ENCODE results near the gene CFAP100. TPM values are rescaled to one million over a fixed set of nuclear protein-coding genes. Genes with fewer than 3 reads are reported as not detected.
A peak's percentile ranks its signal among the peaks of the same experiment; 100 is the strongest.

CFAP100 gene
- total RNA-seq, 2 experiments from 2014 or later, result not detected

DNA sequence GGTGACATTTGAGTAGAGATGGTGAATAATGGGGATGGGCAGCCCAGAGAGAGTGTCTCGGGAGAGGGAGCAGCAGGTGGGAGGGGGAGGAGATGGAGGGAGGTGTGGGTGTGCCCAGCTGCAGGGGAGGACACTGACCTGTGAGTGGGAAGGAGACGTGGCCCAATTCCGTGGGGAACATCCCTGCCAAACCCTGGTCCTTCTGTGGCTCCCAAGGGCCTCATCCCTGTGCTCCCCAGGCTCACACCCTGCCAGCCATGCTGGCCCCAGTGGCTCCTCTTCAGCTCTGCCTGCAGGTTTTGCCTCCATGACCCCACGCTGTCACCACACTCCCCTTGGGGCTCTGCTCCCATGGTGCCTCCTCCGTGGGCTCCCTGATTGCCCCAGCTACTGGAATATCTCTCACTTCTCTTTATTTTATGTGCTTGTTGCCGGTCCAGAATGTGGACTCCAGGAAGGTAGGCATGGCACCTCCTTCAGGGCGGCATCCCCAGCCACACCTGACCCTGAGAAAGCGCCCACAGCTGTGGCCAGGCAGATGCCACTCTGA is 7.0 kb downstream of the CFAP100 start:
- DNase-seq, result no peak
- Mint-ChIP-seq H3K4me1 (ENCODE audit: low read depth) (no peaks in the 10 kb centered on the region), H3K27ac (no peak overlapping the region), H3K27me3 (peaks cover 17% of the 10 kb centered on the region), H3K4me3 (no peak overlapping the region), H3K9me3 (no peaks in the 10 kb centered on the region), H3K36me3 (no peaks in the 10 kb centered on the region)
- POLR2A ChIA-PET, result no interaction called here
- intact Hi-C loops (cut with micrococcal nuclease), result no loop called here
- CTCF ChIA-PET, result no interaction called here

DNA sequence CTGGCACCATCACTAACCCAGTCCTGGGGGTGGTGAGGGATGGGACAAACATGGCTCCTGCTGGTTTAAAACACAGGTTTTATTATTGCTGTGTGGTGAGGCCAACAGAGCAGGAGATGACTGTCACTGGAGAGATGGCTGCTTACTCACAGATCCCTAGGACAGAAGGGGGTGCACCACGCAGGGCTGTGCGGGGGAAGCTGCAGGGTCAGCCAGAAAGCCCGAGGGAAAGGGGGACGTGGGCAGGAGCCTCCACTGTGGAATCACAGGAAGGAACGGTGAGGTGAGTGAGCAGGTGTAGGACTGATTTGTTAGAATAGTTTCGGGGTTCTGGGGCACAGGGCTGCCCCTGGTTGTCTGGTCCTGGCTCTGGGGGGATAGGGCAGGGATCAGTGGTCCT is 7.5 kb downstream of the CFAP100 start:
- DNase-seq, result peak; percentile 0
- Mint-ChIP-seq H3K9me3 (no peaks in the 10 kb centered on the region), H3K4me1 (ENCODE audit: low read depth) (no peaks in the 10 kb centered on the region), H3K27ac (no peak overlapping the region), H3K36me3 (no peaks in the 10 kb centered on the region), H3K4me3 (no peak overlapping the region), H3K27me3 (peaks cover 20% of the 10 kb centered on the region)
- intact Hi-C loops (cut with micrococcal nuclease), result no loop called here
- ChIA-PET CTCF (no interaction called here), POLR2A (no interaction called here)

DNA sequence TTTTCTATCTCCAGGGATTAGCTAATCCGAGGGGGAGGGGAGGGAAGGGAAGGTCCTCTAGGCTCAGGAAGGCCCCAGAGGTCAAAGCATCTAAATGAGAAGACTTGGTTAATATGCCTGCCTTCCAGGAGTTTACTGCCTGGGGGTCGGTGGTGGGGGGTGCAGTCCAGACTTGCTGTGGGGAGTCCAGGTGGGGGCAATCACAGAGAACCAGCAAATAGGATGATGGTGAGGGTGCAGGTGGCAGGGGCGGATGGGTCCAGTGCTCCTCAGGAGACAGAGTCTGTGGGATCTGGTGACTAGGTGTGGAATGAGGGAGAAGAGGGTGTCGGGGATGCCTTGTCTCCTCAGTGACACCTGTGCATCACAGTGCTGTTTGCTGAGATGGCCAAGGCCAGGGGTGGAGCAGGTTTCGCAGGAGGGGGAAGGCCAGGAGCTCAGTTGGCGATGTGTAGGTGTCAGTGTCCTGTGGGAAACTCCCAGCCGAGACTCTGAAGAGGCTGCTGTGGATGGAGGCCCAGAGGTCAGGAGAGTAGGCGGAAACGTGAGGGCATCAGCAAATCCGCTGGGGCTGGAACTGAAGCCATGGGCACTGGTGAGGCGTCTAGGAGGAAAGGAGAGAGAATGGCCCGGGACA is 8.1 kb downstream of the CFAP100 start:
- Mint-ChIP-seq H3K4me1 (ENCODE audit: low read depth) (no peaks in the 10 kb centered on the region), H3K9me3 (no peaks in the 10 kb centered on the region), H3K36me3 (no peaks in the 10 kb centered on the region), H3K4me3 (no peak overlapping the region), H3K27me3 (peaks cover 24% of the 10 kb centered on the region), H3K27ac (no peak overlapping the region)
- peak; percentile 1 for DNase-seq
- CTCF ChIA-PET, result no interaction called here
- POLR2A ChIA-PET, result no interaction called here
- intact Hi-C loops (cut with micrococcal nuclease), result no loop called here

DNA sequence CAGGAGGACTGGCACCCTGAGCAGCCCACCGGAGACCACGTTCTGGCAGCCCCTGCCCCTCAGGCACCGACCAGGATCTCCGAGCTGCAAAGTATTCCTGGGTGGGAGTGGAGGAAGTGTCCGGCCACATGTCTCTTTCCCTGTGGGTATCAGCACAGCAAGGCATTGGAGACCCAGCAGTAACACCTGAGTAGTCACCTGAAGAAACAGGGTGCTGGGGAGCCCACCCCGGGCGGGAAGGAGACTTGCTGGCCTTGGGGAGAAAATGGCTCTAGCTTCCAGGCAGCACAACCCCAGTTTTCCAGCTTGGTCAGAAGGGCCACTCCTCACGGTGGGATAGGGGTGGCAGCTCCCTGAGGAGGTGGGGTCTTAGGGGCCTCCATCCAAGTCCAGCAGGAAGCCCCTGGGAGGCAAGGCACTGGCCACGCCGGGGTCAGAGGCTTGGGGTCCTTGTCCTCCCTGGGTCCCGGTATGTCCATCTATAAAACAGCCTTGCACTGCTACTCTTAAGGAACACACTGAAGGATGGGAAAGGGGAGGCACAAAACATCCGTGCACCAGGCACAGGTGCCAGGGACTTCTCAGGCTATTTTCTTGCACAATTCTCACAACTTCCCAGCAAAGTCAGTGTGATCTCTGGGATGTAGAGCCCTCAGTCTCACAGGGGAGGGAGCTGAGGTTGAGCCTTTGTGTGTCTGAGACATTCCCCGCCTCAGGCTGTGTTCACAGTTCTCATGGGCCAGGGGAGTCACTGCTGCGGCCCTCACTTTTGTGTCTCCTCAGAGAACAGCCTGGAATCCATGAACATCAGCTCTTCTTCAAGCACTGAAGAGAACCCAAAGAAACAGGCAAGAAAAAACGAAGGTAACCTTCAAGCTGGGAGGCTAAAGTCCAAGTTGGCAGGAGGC is 11.9 kb downstream of the CFAP100 start:
- CTCF ChIA-PET, result no interaction called here
- H3K27ac Mint-ChIP-seq, result no peak overlapping the region
- no peak overlapping the region for H3K4me3 Mint-ChIP-seq
- no peaks in the 10 kb centered on the region for H3K4me1 Mint-ChIP-seq (ENCODE audit: low read depth)
- no peaks in the 10 kb centered on the region for H3K36me3 Mint-ChIP-seq
- DNase-seq, result no peak
- POLR2A ChIA-PET, result no interaction called here
- H3K27me3 Mint-ChIP-seq, result peaks cover 36% of the 10 kb centered on the region
- intact Hi-C loops (cut with micrococcal nuclease), result no loop called here
- no peaks in the 10 kb centered on the region for H3K9me3 Mint-ChIP-seq

DNA sequence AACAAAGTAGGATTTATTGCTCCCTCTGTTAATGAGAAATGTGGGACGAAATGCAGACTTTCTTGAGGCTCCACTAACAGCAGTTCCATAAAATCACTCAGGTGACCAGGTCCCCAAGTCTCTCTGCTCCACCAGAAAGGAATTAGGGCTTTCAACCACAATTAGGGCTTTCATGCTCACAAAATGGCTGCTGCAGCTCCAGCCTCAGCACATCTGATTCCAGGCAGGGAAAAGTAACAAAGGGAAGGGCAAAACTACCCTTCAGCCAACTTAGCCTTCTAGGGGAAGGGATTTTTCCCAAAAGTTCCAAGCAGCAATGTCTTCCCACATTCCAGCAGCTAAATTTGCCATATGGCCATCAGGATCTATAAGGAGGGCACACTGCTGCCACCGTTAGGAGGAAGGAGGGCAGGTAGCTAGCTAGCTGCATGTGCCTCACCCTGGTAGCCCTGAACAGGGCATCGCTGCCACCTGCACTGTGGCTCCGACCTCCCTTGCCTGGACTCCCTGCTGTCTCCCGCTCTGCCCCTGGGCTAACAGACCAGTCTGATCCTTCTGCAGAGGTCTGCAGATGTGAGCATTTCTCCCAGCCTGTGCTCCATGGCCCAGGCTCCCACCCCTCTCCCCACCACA is 12.8 kb downstream of the CFAP100 start:
- Mint-ChIP-seq H3K4me3 (no peak overlapping the region), H3K27me3 (peaks cover 40% of the 10 kb centered on the region), H3K27ac (no peak overlapping the region), H3K4me1 (ENCODE audit: low read depth) (no peaks in the 10 kb centered on the region), H3K36me3 (no peaks in the 10 kb centered on the region), H3K9me3 (no peaks in the 10 kb centered on the region)
- intact Hi-C loops (cut with micrococcal nuclease), result no loop called here
- no peak for DNase-seq
- CTCF ChIA-PET, result no interaction called here
- POLR2A ChIA-PET, result no interaction called here

DNA sequence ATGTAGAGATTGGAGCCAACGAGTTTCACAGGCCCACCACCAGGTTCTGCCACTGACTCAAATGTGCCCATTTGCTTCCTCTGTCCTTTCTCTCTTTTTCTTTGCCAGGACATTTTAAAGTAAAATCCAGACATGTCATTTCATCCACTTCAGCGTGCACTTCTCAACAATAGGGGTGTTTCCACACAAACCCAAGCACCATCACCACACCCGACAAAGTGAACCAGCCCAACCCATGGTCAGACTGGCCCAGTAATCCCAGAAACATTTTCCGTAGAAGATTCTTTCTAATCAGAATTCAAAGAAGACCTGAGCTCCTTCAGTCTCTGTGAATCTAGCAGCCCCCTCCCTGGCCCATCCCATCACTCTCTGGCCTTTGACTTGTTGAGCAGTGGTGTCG is 13.4 kb downstream of the CFAP100 start:
- Mint-ChIP-seq H3K27ac (no peak overlapping the region), H3K4me3 (no peak overlapping the region), H3K4me1 (ENCODE audit: low read depth) (no peaks in the 10 kb centered on the region), H3K27me3 (peaks cover 38% of the 10 kb centered on the region), H3K36me3 (no peaks in the 10 kb centered on the region), H3K9me3 (no peaks in the 10 kb centered on the region)
- no peak for DNase-seq
- ChIA-PET CTCF (no interaction called here), POLR2A (no interaction called here)
- intact Hi-C loops (cut with micrococcal nuclease), result no loop called here

DNA sequence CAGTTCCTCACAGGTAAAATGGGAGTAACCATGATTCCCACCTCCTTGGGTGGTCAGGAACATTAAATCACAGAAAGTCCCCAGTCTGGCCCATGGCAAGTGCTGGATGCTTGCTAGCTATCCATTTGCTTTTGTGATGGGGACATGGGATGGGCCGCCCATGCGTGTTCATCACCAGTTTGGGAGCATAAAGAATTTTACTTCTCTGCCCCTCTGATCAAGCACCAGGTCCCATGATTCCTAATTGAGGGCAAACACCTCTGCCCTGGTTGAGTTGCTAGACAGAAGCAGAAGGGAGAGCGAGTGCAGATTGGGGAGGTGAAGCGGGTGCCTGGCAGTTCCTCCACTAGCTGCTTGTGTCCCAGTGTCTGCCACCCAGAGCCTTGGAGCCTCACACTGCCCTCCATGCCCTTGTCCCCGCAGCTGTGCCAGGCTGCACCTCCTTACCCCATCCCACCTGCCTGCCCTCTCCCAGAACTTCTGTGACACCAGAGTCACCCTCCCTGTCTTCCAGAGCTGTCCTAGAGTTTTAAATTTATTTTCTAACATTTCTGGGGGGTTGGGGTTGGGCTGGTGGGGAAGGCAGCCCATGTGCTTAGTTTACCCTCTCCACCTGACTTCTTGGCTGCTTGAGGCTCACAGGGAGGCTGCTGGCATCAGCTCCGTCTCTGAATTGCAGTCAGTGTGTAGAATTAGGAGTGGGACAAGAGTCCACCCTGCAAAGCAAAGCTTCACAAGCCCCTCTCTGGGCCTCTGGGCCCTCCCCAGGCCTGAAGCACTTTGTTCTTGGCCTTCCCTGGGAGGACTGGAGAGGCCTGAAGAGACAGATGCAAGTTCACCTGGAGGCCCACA is 18.4 kb downstream of the CFAP100 start:
- intact Hi-C loops (cut with micrococcal nuclease), result no loop called here
- no peaks in the 10 kb centered on the region for H3K9me3 Mint-ChIP-seq
- POLR2A ChIA-PET, result interaction anchor here (0.5 kb wide), 1 partner anchor 1617 kb away, joined by 3 read pairs; no protein-coding TSS in a partner anchor
- no peak for DNase-seq
- H3K27ac Mint-ChIP-seq, result no peak overlapping the region
- peaks cover 37% of the 10 kb centered on the region for H3K27me3 Mint-ChIP-seq
- CTCF ChIA-PET, result no interaction called here
- no peaks in the 10 kb centered on the region for H3K36me3 Mint-ChIP-seq
- H3K4me3 Mint-ChIP-seq, result no peak overlapping the region
- no peaks in the 10 kb centered on the region for H3K4me1 Mint-ChIP-seq (ENCODE audit: low read depth)

DNA sequence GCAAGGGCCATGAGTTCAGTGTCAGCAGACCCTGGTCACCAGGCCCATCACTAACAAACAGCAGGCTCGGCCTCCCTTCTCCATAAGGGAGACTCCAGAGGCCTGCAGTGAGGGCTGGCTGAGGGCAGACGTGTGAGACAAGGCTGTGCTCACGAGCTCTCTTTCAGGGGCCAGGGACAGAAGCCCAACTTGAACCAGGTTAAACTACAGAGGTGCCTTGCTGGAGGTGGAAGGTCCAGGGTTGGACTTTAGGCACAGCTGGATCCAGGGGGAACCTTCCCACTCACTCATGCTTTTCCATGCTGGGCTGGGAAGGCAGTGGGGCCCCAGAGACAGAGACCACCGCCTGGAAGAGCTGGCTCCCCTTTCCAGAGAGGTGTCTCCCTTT is 19.0 kb downstream of the CFAP100 start:
- peaks cover 31% of the 10 kb centered on the region for H3K27me3 Mint-ChIP-seq
- H3K36me3 Mint-ChIP-seq, result no peaks in the 10 kb centered on the region

DNA sequence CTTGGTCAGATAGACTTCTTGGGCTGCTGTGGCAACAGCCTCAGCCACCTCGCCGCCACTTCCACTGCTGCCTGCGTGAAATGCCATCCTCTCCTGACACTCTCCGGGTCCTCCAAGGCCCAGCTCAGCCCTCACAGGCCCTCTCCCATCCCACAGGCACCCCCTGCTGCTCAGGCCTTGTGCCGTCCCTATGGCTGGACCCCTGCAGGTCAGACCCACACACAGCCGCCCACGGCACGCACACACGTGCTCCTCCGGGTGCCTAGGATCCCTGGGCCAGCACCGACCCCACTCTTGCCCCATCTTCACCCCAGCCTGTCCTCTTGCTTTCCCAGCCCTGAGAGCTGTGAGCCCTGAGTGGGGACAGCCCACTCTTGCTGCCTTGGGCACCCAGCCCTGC is 19.7 kb downstream of the CFAP100 start:
- intact Hi-C loops (cut with micrococcal nuclease), result no loop called here
- no peak overlapping the region for H3K4me3 Mint-ChIP-seq
- peaks cover 31% of the 10 kb centered on the region for H3K27me3 Mint-ChIP-seq
- ChIA-PET CTCF (no interaction called here), POLR2A (no interaction called here)
- no peaks in the 10 kb centered on the region for H3K4me1 Mint-ChIP-seq (ENCODE audit: low read depth)
- DNase-seq, result no peak
- H3K9me3 Mint-ChIP-seq, result no peaks in the 10 kb centered on the region
- no peak overlapping the region for H3K27ac Mint-ChIP-seq
- H3K36me3 Mint-ChIP-seq, result no peaks in the 10 kb centered on the region

More for the DNA sequence above, 19.0 kb downstream of the CFAP100 start:
- Mint-ChIP-seq H3K4me3 (no peak overlapping the region), H3K9me3 (no peaks in the 10 kb centered on the region), H3K27ac (no peak overlapping the region), H3K4me1 (ENCODE audit: low read depth) (no peaks in the 10 kb centered on the region)
- DNase-seq, result no peak
- ChIA-PET POLR2A (no interaction called here), CTCF (no interaction called here)
- intact Hi-C loops (cut with micrococcal nuclease), result no loop called here

DNA sequence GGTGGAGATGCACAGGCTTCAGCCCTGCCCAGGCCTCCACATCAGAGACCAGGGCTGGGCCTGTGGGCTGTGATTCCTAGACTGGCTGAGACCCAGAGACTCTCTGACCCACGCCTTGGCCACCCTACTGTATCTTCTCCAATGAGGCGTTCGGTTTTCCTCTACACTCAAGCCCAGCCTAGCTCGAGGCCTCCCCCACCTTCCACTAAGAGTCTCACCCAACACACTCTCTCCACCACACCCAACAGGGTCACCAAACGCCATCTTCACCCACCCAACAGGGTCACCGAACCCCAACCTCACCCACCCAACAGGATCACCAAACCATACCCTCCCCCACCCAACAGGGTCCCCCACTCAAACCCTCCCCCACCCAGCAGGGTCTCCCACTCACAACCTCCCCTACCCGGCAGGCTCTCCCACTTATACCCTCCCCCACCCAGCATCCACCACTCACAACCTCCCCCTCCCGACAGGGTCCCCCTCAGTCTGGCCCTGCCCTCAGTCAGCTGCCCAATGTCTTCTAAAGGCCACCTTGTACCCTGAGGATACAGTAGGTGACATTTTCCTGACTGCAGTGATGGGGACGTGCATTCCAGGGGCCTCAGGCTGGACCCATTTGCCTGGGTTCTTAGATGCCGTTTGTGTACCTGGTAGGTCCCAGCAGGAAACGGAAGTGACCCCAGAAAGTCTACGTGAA is 20.4 kb downstream of the CFAP100 start:
- ChIA-PET CTCF (no interaction called here), POLR2A (no interaction called here)
- no peak overlapping the region for H3K4me3 Mint-ChIP-seq
- no peaks in the 10 kb centered on the region for H3K36me3 Mint-ChIP-seq
- no peaks in the 10 kb centered on the region for H3K4me1 Mint-ChIP-seq (ENCODE audit: low read depth)
- no peak for DNase-seq
- peaks cover 31% of the 10 kb centered on the region for H3K27me3 Mint-ChIP-seq
- H3K9me3 Mint-ChIP-seq, result no peaks in the 10 kb centered on the region
- intact Hi-C loops (cut with micrococcal nuclease), result no loop called here
- H3K27ac Mint-ChIP-seq, result no peak overlapping the region

DNA sequence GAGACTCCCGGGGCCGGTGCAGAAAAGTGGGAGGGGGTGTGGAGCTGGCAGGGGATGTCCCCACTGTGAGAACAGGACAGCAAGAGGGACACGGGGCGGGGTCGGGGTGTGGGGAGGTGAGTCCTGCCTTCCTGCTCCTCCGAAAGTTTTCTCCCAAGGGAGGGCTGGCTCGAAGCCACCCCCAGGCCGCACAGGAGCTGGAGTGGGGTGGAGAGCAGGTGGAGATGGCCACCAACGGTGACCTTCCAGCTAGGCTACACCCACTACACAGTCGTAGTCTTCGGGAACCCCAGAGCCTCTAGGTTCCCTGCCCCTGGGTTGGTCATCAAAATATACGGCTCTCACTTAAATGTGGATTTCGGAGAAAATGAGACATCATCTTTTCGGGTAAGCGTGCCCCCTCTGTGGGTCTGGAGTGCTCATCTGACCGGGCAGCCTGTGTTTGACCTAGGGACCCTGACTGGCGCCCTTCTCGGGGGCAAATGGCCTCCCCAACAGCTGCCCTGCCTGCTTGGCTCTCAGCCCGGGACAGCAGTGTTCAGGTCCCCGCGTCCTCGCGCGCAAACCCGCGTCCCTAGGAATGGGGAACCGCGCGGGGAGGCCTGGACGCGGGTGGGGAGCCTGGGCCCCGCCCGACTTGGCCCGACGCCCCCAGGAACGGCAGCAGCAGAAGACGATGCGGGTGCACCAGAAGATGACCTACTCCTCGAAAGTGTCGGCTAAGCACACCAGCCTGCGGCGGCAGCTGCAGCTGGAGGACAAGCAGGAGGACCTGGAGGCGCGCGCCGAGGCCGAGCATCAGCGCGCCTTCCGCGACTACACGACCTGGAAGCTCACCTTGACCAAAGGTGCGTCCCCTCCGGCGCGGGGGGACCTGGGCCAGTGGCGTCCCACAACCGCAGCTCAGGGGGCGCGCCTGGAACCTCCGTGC is 21.2 kb downstream of the CFAP100 start:
- DNase-seq, result no peak
- H3K4me3 Mint-ChIP-seq, result no peak overlapping the region
- intact Hi-C loops (cut with micrococcal nuclease), result no loop called here
- peaks cover 30% of the 10 kb centered on the region for H3K27me3 Mint-ChIP-seq
- H3K9me3 Mint-ChIP-seq, result no peaks in the 10 kb centered on the region
- no peaks in the 10 kb centered on the region for H3K36me3 Mint-ChIP-seq
- H3K4me1 Mint-ChIP-seq (ENCODE audit: low read depth), result no peaks in the 10 kb centered on the region
- CTCF ChIA-PET, result no interaction called here
- no peak overlapping the region for H3K27ac Mint-ChIP-seq
- POLR2A ChIA-PET, result no interaction called here

Data from activated CD4-positive, alpha-beta memory T cell treated with anti-CD3 and anti-CD28 coated beads for 36 hours (primary cell).